Measurements from ENCODE around the gene MACO1.
A peak's percentile ranks its signal among the peaks of the same experiment; 100 is the strongest.
"Not testable (repeated sequence)": the region's sequence is repeated elsewhere in the genome, so short reads cannot be mapped to it uniquely, and the experiment has no call there.

MACO1 gene

DNA sequence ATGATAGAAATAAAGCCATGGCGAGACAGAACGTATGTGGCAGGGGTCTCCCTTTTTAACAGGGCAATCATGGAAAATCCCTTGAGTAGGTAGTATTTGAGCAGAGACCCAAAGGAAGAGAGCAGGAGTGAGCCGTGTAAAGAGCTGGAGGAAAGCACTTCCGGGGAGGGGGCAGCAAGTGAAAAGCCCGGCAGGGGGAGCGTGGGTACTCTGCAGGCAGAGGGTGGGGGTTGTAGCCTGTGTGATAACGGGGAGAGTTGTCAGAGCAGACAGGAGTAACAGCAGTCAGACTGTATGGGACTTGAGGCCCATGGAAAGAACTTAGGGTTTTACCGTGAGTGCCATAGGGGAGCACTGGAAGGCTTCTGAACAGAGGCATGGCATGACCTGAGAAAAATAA is 61.6 kb downstream of the MACO1 start:
- DNase-seq: no peak

GRCh38 chr1:25494952-25495351 is 64.3 kb downstream of the MACO1 start:
- no peak for DNase-seq

- no peak for DNase-seq
Observed at GRCh38 chr1:25500694-25501093, 70.0 kb downstream of the MACO1 start.

DNA sequence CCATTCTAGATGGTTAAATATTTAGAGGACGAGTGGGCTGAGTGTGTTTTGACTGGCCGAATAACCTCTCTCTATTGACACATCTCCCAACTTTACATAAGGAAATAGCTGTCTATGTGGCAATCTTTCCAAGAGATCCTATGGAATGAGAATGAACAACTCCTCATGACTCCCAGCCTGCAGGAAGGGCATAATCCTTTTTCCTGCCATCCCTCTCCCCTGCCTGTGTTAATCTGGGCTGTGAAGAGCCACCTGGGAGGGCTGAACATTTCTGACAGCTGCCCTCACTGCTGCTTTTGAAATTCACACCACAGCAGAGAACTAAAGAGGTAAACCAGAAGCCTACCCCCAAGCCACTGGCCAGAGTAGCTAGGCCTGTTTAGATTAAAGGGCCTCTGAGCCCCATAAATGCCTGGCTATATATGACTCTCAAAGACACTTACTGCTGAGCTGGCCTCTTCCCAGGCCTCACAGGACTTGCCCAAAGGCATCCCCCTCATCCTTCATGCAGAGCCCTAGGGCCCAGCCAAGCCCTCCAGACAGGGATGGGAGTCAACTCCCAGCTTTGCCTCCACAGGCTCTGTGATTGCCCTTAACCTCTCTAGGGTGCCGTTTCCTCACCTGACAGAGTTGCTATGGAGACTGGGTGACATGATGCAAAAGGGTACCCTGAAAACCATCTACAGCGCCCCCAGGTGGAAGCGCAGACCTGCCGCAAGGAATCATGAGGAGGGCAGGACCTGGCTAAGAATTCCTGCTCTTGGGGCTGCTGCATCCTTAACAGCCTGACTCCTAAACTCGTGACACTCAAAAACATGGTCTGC is 70.8 kb downstream of the MACO1 start:
- no peak for DNase-seq

GRCh38 chr1:25502957-25503356 is 72.3 kb downstream of the MACO1 start:
- DNase-seq: no peak

DNA sequence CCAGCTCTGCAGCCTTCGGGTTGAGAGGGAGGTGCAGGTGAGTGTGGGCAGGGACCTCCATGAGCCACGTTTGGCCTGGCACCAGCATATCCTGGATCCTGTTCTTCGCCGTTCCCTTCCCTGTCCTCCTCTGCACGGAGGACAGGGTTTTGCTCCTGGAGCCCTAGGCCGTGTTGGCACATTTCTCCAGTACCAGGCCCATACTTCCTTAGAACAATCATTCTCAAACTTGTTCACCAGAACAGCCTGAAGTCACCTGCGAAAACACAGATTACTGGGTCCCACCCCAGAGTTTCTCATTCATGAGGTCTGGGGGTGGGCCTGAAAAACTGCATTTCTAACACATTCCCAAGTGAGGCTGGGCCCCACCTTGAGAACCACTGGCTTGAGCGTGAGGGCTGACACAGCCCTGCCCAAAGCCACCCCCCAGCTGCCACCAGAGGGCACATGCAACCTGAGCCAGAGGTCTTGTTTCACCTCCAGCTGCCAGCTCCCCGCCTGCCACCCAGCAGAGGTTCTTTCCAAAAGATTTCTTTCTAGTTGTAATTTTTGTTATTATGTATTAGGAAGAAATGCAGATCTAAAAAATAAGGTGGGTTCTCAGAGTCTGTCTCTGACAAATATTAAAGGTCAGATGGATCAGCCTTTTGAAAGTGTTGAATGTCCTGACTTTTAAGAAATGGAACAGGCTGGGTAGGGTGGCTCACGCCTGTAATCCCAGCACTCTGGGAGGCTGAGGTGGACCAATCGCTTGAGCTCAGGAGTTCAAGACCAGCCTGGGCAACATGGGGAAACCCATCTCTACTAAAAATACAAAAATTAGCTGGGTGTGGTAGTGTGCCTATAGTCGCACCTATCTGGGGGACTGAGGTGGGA is 73.1 kb downstream of the MACO1 start:
- DNase-seq: no peak

GRCh38 chr1:25504706-25505595 is 74.3 kb downstream of the MACO1 start:
- no peak for DNase-seq

GRCh38 chr1:25505656-25506385 is 75.1 kb downstream of the MACO1 start:
- DNase-seq: no peak

- DNase-seq: not testable (repeated sequence)
Observed at GRCh38 chr1:25506566-25507463, 76.1 kb downstream of the MACO1 start.

DNA sequence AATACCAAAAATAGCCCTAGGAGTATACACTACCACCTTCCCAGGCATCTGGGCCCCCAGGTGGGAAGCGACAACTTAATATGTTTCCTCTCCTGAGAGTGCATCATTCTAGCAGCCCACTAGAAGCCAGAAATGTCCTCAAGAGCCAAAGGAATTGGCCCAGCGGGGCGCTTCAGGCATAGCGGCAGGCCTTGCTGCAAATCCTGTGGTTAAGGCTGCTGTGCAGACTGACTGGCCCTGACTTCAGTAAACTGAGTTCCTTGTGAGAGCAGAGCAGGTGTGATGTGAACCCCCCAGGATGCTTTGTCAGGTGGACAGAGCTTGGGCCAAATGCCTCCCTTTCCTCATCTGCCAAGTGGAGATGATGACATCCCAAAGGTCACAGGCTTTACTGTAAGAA is 83.0 kb downstream of the MACO1 start:
- DNase-seq: no peak

DNA sequence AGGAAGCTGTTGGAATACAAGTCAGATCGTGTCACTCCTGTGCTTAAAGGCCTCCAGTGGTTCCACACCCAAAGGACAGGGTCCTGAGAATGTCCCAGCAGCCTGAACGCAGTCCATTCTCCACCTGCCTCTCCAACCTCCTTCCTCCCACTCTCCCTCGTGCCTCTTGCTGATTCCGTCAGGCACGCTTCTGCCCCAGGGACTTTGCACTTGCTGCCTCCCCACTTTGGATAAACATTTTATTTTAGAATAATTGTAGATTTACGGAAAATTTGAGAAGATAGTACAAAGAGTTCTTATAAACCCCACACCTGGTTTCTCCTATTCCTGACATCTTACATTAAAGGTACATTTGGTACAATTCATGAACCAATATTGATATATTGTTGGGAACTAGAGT is 84.3 kb downstream of the MACO1 start:
- no peak for DNase-seq

DNA sequence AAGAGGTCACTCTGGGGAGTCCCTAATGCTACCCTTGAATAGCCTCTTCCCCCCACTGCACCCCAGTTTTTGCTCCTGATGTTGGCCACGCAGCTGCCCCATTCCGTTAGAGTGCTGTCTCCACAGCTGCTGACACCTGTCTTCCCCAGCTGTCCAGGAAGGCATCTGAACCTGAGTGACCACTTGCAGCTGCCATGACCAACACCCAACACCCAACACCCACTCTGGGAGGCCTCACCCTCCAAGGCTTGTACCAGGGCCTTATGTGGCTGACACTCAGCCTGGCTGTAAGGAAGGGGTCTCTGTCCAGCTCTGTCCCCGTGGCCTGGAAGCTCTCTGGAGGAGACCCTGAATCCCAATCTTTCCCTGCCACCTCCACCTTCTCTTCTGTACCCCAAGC is 86.0 kb downstream of the MACO1 start:
- no peak for DNase-seq

- DNase-seq: peak; percentile 13 to 32
Observed at GRCh38 chr1:25517476-25518394, 87.0 kb downstream of the MACO1 start.

DNA sequence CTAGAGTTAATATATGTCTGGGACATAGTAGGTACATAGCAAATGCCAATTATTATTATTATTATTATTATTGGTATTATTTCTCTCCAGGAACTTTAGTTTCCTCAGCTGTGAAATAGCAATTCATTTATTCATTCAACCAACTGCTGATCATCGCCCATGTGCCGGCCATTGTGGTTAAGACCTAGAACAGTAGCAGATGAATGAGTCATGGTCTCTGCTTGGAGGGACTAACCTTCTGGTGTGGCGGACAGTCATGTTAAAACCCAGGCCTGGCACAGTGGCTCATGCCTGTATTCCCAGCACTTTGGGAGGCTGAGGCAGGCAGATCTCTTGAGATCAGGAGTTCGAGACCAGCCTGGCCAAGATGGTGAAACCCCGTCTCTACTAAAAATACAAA is 88.9 kb downstream of the MACO1 start:
- no peak for DNase-seq

DNA sequence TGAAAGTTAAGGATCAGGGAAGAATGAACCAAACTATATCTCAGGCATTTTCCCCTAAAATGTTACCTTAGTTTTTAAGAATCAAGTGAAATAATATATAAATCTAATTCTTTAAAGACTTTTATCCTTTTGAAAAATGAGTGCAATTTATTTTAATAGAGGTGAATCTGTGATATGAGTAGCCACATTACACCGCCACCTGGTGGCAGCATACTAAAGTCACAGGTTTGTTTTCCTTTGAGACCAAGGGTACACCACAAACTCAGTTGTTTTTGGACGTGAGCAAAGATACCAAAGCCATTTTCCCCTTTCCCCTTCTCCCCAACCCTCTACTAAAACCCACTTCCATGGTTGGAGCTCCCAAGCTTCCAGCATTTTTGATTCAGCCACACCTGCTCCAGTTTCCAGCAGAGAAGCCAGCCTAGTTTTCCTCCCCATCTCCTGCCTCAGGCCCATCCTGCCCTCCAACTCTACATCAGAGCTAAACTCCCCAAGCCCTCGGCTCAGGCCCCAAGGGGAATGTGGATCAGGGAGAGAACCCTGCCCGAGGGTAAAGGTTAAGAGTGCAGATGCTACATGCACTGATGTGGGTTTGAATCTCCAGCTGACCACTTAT is 89.9 kb downstream of the MACO1 start:
- peak in 1 of 2 experiments; percentile 33 for DNase-seq

DNA sequence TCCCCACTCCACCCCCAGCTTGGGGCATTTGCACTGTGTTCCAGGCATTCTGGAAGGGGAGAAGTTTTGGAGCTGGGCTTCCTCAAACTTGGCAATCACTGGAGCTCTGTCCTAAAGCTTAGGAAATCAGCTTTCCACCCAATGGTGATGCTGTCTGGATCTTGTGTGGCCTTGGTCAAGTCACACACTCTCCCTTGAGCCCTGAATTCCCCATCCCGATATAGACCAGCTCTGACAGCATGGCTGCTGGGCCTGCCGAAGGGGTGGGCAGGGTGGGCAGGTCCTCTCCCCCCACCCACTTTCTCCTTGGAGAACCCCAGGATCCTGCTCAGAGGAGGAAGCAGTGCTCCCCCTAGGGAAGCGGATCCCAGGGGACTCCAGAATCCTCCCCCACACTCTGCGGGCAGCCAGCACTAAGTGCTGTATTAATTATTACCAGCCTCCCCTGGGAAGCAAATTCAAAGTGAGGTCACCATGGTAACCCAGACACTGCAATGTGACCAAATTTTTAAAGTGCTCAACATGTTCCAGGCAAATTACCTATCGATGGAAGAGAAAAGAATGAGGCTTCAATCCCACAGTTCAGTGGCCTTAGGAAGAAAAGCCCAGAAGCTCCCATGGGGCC is 91.4 kb downstream of the MACO1 start:
- no peak for DNase-seq

GRCh38 chr1:25523542-25523941 is 92.8 kb downstream of the MACO1 start:
- DNase-seq: no peak

DNA sequence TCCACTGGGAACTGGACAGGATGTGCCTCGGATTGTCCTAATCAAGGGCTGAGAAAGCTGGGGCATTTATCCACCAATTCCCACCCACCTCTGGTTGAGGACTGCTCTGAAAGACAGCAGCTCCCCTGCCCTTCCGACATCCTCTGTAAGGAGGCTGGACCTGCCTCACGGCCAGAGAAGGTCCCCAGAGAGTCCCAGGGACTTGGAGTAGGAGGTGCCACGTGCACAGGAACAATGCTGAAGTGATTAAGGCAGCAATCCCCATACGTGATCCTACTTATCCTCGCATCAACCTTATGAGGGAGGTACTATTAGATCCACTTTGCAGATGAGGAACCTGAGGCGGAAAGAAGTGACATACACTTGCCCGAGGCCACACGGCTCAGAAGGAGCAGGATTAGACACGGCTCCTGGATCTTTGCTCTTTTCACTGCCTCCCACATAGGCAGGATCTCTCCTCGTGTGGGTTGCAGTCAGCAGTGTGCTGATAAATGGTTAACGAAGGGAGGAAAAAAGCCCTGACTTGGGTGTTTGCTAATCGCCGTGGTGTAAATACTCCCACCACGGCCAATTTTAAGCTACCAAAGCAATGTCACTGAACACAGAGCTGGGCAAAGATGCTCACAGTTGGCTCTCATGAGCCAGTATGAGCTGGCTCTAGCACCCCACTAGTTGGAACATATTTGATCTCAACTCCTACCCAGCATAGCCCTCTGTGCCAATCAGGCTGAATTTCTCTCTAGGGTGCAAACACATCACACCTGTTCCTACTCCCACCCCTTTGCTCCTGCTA is 94.1 kb downstream of the MACO1 start:
- no peak for DNase-seq
